Peyer's patch (tissue), 4 donors: ENCODE results near the gene PHTF1. TPM values are rescaled to one million over a fixed set of nuclear protein-coding genes. Genes with fewer than 3 reads are reported as not detected.
A peak's percentile ranks its signal among the peaks of the same experiment; 100 is the strongest.
"Not testable (repeated sequence)": the region's sequence is repeated elsewhere in the genome, so short reads cannot be mapped to it uniquely, and the experiment has no call there.

Experiments
- DNase-seq, 3 donors: peaks; one replicate each; pipeline ENCODE4 v3.0.0-alpha.2; 2017 to 2019
- H3K27ac ChIP-seq, 4 donors: fragments of 200-600 bp; sonication (generic); one replicate each; pipeline ENCODE4 v1.5.1; 2016 to 2019
- H3K27me3 ChIP-seq, 2 donors: fragments of 200-600 bp; sonication (generic); one replicate each; pipeline ENCODE4 v1.5.1; 2019
- H3K36me3 ChIP-seq, 3 donors: fragments of 200-600 bp; sonication (generic); one replicate each; pipeline ENCODE4 v1.5.1; 2016 to 2019
- H3K4me1 ChIP-seq, 4 donors: fragments of 200-600 bp; sonication (generic); one replicate each; pipeline ENCODE4 v1.5.1; 2016 to 2019
- H3K4me3 ChIP-seq, 4 donors: fragments of 200-600 bp; sonication (generic); 1 replicate in 3 of 4; 2 replicates in 1 of 4; pipeline ENCODE4 v1.5.1; 2016 to 2019; ENCODE audit warnings: mild to moderate bottlenecking in 1 of 4
- H3K9me3 ChIP-seq, 4 donors: fragments of 200-600 bp; sonication (generic); one replicate each; pipeline ENCODE4 v1.5.1; 2016 to 2019; ENCODE audit warnings: mild to moderate bottlenecking in 1 of 4
- CTCF ChIP-seq, 6 experiments: fragments of 450-650 bp in 4 of 6; fragments of 200-600 bp in 2 of 6; sonication (generic) in 1 of 6; IDR thresholded peaks; one replicate each; pipeline ENCODE4 v1.5.1; 2017 to 2019; ENCODE audit warnings: antibody characterized with exemption in 6 of 6, mild to moderate bottlenecking in 3 of 6, moderate library complexity in 1 of 6
- POLR2A ChIP-seq, 2 donors: fragments of 450-650 bp; IDR thresholded peaks; one replicate each; pipeline ENCODE4 v1.5.1; 2017; ENCODE audit warnings: antibody characterized with exemption in 2 of 2, mild to moderate bottlenecking in 2 of 2, moderate library complexity in 2 of 2
- total RNA-seq, 4 donors: library from RNA; depleted of rRNA; stranded (reverse); fragments of >200 nt; gene quantifications; one replicate each; pipeline ENCODE4 v1.1.0, GENCODE V29; 2016

Gene PHTF1
- total RNA-seq, 4 donors from 2014 or later: 4.9 to 19.0 (median 13.7) TPM

- Histone ChIP-seq H3K4me1 (no peaks in the 10 kb centered on the region), H3K27me3 (no peaks in the 10 kb centered on the region), H3K27ac (no peak overlapping the region), H3K9me3 (no peaks in the 10 kb centered on the region), H3K4me3 (no peak overlapping the region), H3K36me3 (peaks cover 0 to 10% (median 0%) of the 10 kb centered on the region in 3 donors)
- TF ChIP-seq POLR2A (IDR thresholded peaks at IDR 0.05) (no peak), CTCF (IDR thresholded peaks at IDR 0.05) (no peak)
- DNase-seq: no peak
These were observed 24.8 kb downstream of the PHTF1 start for GRCh38 chr1:113734357-113735055.

GRCh38 chr1:113732802-113733201, 26.5 kb downstream of the PHTF1 start:
- DNase-seq: no peak
- peaks cover 0 to 6% (median 0%) of the 10 kb centered on the region in 3 donors for H3K36me3 ChIP-seq
- no peak overlapping the region for H3K27ac ChIP-seq
- H3K4me3 ChIP-seq: no peak overlapping the region
- H3K9me3 ChIP-seq: no peaks in the 10 kb centered on the region
- H3K27me3 ChIP-seq: no peaks in the 10 kb centered on the region
- no peak for TF ChIP-seq POLR2A (IDR thresholded peaks at IDR 0.05)
- TF ChIP-seq CTCF (IDR thresholded peaks at IDR 0.05): no peak
- no peaks in the 10 kb centered on the region for H3K4me1 ChIP-seq

GRCh38 chr1:113721010-113721409, 38.3 kb downstream of the PHTF1 start:
- H3K9me3 ChIP-seq: no peaks in the 10 kb centered on the region
- no peaks in the 10 kb centered on the region for H3K27me3 ChIP-seq
- H3K36me3 ChIP-seq: peaks cover 0 to 9% (median 0%) of the 10 kb centered on the region in 3 donors
- H3K4me3 ChIP-seq: no peak overlapping the region
- no peaks in the 10 kb centered on the region for H3K4me1 ChIP-seq
- no peak overlapping the region for H3K27ac ChIP-seq
- TF ChIP-seq POLR2A (IDR thresholded peaks at IDR 0.05): no peak
- no peak for TF ChIP-seq CTCF (IDR thresholded peaks at IDR 0.05)
- no peak for DNase-seq

- DNase-seq, H3K27me3 ChIP-seq, H3K9me3 ChIP-seq, H3K4me3 ChIP-seq, H3K4me1 ChIP-seq, H3K36me3 ChIP-seq, H3K27ac ChIP-seq: not testable (repeated sequence)
These were observed 40.7 kb downstream of the PHTF1 start for GRCh38 chr1:113718621-113719020.

GRCh38 chr1:113717506-113717905, 41.8 kb downstream of the PHTF1 start:
- not testable (repeated sequence) for DNase-seq, H3K4me3 ChIP-seq, H3K4me1 ChIP-seq, H3K27ac ChIP-seq, H3K9me3 ChIP-seq, H3K36me3 ChIP-seq, H3K27me3 ChIP-seq

GRCh38 chr1:113714606-113715269, 44.5 kb downstream of the PHTF1 start:
- H3K4me1 ChIP-seq: no peaks in the 10 kb centered on the region
- no peak for DNase-seq
- no peak overlapping the region for H3K4me3 ChIP-seq
- H3K27me3 ChIP-seq: no peaks in the 10 kb centered on the region
- no peak overlapping the region for H3K27ac ChIP-seq
- no peaks in the 10 kb centered on the region for H3K9me3 ChIP-seq
- no peak for TF ChIP-seq POLR2A (IDR thresholded peaks at IDR 0.05)
- TF ChIP-seq CTCF (IDR thresholded peaks at IDR 0.05): peak in 1 of 6 experiments; percentile 13
- peaks cover 0 to 9% (median 0%) of the 10 kb centered on the region in 3 donors for H3K36me3 ChIP-seq
